Thyroid gland (tissue), 4 donors: ENCODE measurements around the gene AOC1.

Experiments
- CTCF ChIP-seq, 6 experiments: fragments of 200-600 bp in 3 of 6; fragments of 450-650 bp in 3 of 6; sonication (generic) in 3 of 6; IDR thresholded peaks; one replicate each; pipeline ENCODE4 v1.5.1; 2016 to 2019; ENCODE audit warnings: antibody characterized with exemption in 6 of 6, mild to moderate bottlenecking in 2 of 6, inconsistent platforms in 1 of 6, moderate library complexity in 1 of 6
- POLR2A ChIP-seq, 2 donors: fragments of 450-650 bp; IDR thresholded peaks; one replicate each; pipeline ENCODE4 v1.6.1; 2017; ENCODE audit warnings: antibody characterized with exemption in 2 of 2, mild to moderate bottlenecking in 2 of 2, moderate library complexity in 1 of 2

- TF ChIP-seq CTCF (IDR thresholded peaks at IDR 0.05) (no peak), POLR2A (IDR thresholded peaks at IDR 0.05) (no peak)
Observed at GRCh38 chr7:150848111-150848510, 4.2 kb upstream of the AOC1 start.
